ENCODE measurements around the gene HIBCH.
"Not testable (repeated sequence)": the region's sequence is repeated elsewhere in the genome, so short reads cannot be mapped to it uniquely, and the experiment has no call there.

Gene HIBCH

DNA sequence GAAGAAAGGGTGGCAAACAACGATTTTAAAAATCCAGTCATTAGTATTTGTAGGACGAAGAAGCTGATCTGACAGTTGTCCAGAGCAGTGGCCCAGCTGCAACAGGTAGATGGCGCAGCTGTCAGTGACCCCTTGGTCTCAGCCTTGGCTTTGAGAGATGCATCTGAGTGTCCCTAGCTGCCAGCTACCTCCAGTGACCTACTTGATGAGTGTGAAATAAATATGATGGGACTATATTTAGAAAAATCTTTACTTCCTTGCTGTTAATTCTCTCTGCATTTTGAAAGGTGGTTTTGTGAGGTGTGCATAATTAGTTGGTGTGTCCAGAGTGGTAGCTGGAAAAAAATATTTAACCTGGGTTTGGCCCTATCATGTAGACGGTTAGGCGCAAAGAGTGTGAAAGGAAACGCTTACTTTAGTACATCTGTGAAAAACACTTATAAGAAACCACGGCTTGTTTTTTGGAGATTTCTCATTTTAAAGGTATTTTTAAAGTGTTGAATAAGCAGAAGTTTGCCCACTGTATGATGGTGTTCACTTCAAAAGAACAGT is 24.7 kb upstream of the HIBCH start:
- peak; percentile 57 for DNase-seq

DNA sequence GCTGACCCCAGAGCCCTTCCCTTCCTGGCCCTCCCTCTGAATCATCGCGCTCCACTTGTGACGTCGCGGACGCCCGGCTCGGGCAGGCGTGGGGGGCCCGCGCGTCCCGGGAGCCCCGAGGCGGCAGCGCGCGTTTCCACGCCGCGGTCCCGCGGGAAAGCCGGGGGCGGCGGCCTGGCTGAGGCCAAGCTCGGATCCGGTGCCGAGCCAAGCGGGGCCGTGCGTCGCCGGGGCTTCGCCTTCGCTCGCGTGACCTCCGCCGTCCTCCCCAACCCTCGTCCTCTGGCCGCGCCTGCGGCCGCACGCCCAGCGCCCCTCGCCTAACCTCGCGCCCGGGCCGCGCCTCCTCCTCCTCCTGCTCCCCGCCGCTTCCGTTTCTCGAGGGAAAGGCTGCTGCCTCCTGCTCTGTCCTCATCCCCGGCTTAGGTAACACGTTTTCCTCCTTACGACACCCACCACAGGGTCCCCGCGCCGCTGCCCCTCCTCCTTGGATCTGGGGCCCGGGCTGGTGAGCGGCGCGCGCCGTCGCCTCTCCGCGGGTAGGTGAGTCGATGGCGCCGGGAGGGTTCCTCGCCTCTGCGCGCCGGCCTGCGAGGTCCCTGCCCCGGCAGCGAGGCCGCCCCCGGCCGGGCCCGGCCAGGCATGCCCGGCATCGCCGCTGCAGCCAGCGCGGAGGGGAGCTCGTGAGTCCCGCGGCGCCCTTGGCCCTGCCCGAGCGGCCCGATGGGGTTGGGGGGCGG is 24.1 kb upstream of the HIBCH start, which contains the start of gene INPP1:
Gene INPP1 (plus strand): TSS at position 54 of the 740 bp plus-strand sequence. CDS start 16,514 bp downstream, outside the sequence.
- in situ Hi-C loops (cut with MboI; ENCODE audit: low pct_unique_long_range_greater_than_20kb, low sequenced_read_pairs), result no loop called here
- DNase-seq, result peak; percentile 73

More for the DNA sequence above, 24.7 kb upstream of the HIBCH start:
- in situ Hi-C loops (cut with MboI; ENCODE audit: low pct_unique_long_range_greater_than_20kb, low sequenced_read_pairs), result no loop called here

DNA sequence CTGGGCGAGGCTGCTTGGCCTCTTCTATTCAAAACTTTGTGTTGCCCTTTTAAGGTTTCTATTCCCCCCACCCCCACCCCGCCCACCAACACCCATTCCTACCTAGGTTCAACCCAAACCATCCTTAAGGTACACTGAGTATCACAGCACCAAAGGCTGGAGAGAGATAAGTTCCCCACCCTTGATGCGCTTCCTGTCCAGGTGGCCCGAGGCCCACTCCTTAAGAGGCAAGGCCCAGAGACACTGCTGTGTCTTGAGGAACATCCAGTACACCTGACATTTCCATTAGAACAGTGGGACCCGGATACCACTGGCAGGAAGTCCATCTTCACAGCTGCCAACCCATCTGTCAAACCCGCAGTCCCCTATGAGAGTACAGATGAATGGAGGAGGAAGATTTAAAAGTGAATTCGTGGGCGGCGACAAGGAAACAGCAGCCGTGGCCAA is 23.5 kb upstream of the HIBCH start:
- in situ Hi-C loops (cut with MboI; ENCODE audit: low pct_unique_long_range_greater_than_20kb, low sequenced_read_pairs), result no loop called here
- DNase-seq, result no peak

DNA sequence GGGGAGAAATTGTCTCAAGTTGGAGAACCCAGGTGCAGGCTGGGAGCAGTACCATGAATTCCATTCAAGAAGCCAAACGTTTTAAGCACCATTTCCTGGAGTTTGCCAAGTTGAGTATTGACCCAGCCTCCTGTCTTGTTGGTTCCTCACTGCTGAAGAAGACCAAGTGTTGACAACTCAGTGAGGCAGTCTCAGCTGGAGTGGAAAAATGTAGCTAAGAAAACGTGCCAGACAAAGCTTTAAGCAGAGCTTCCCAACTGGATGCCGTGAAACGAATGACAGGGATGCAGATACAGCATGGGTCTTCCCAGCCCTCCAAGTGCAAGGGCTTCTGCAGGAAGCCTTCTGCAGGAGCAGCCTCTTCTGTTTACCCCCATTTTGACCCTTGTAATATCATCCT is 23.0 kb upstream of the HIBCH start:
- in situ Hi-C loops (cut with MboI; ENCODE audit: low pct_unique_long_range_greater_than_20kb, low sequenced_read_pairs), result no loop called here
- DNase-seq, result no peak

DNA sequence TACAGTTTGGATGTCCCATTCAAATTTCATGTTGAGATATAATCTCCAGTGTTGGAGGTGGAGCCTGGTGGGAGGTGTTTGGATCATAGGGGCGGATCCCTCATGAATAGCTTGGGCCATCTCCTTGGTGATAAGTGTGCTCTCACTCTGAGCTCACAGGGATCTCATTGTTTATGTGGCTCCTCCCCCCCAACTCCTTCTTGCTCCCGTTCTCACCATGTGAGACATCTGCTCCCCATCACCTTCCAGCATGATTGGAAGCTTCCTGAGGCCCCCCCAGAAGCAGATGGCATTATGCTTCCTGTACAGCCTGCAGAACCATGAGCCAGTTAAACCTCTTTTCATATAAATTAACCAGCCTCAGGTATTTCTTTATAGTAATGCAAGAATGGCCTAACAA is 20.7 kb upstream of the HIBCH start:
- DNase-seq, result no peak
- in situ Hi-C loops (cut with MboI; ENCODE audit: low pct_unique_long_range_greater_than_20kb, low sequenced_read_pairs), result no loop called here

DNA sequence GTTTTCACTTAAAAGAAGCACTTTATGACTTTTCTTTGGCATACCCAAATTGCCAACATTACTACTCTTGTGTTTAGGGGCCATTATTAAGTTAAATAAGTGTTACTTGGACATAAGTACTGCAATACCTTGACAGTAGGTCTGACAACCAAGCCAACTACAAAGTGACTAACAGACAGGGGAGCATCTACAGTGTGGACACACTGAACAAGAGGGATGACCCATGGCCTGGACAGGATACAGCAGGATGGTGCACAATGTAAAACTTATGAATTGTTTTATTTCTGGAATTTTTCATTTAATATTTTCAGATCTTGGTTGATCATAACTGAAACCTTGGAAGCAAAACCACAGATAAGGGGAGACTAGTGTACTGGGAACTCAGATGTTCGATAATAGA is 19.8 kb upstream of the HIBCH start:
- in situ Hi-C loops (cut with MboI; ENCODE audit: low pct_unique_long_range_greater_than_20kb, low sequenced_read_pairs), result no loop called here
- DNase-seq, result no peak

DNA sequence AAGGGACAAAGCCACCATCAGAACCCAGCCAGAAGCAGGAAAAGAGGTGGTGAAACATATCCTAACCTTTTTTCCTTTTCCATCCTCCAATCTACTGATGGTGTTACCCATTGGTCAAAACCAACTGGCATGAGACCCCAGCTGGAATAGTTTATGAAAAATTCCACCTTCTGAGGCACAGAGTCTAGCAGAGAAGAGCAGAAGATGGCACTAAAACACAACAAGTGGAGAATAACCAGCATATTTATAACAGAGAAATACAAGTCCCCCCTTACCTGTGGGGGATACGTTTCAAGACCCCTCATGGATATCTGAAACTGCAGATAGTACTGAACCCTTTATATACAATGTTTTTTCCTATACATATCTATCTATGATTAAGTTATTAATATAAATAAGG is 18.8 kb upstream of the HIBCH start:
- DNase-seq, result no peak
- in situ Hi-C loops (cut with MboI; ENCODE audit: low pct_unique_long_range_greater_than_20kb, low sequenced_read_pairs), result no loop called here

DNA sequence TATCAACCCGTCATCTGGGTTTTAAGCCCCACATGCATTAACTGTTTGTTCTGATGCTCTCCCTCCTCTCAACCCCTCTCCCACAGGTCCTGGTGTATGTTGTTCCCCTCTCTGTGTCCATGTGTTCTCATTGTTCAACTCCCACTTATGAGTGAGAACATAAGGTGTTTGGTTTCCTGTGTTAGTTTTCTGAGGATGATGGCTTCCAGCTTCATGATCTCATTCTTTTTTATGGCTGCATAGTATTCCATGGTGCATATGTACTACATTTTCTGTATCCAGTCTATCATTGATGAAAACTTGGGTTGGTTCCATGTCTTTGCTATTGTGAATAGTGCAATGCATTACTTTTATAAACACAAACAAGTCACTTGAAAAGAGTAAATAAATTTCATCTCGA is 16.8 kb upstream of the HIBCH start:
- in situ Hi-C loops (cut with MboI; ENCODE audit: low pct_unique_long_range_greater_than_20kb, low sequenced_read_pairs), result no loop called here
- no peak for DNase-seq

DNA sequence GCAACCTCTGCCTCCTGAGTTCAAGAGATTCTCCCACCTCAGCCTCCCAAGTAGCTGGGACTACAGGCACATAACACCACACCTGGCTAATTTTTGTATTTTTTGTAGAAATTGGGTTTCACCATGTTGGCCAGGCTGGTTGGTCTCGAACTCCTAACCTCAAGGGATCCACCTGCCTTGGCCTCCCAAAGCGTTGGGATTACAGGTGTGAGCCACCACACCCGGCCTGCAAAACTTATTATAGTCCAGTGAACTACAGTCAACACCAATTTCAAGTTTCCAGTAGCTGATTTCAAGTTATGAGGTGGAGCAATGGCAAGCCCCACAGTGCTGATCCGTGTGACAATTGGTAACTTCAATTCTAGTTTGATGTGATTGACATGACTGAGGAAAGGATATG is 16.0 kb upstream of the HIBCH start:
- DNase-seq; in situ Hi-C loops (cut with MboI; ENCODE audit: low pct_unique_long_range_greater_than_20kb, low sequenced_read_pairs): not testable (repeated sequence)

DNA sequence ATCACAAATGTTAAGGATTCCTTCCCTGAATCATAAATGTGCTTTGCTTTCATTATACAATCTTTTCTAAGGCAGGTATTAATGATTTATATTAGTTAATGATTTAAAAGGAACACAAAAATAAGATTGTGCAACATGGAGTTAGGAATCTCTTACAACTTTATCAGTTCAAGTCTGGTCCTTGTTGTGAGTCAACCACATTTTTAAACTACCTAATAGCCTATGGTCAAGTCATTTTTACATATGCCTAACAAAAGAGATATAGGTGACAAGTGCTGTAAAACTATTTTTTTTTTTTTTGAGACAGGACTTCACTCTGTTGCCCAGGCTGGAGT is 15.6 kb upstream of the HIBCH start:
- DNase-seq, result no peak
- in situ Hi-C loops (cut with MboI; ENCODE audit: low pct_unique_long_range_greater_than_20kb, low sequenced_read_pairs), result no loop called here

DNA sequence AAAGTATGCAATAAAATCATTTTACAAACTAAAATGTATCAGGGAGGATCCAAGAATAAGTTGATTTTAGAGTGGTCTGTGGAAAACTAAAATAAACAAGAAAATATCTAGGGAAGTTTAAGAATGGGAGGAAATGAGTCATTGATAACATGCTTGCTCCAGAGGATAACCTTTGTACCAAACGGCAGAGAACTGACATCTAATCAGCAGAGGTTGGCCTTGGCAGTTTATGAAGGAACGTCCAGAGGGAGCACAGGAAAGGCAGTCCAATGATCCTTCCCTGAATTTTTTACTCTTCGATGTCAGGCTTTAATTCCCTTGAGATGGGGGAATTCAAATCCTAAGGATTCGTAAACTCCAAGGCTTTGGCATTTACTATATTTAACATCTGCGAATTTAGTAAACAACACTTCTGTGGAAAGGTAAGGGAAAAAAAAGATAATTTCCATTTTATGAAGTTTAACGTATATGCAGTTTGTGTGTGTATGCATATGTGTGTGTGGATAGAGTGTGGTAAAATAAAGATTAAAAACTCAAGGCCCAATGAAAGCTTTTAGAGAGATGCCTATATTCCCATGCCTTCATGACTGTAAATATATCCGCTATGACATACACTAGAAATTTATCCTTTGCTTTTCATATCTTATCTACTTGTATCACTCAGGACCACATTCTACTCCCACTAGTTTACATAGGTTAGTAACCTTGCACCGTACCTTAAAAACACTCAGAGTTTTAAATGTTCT is 15.0 kb upstream of the HIBCH start:
- no peak for DNase-seq
- in situ Hi-C loops (cut with MboI; ENCODE audit: low pct_unique_long_range_greater_than_20kb, low sequenced_read_pairs), result no loop called here

DNA sequence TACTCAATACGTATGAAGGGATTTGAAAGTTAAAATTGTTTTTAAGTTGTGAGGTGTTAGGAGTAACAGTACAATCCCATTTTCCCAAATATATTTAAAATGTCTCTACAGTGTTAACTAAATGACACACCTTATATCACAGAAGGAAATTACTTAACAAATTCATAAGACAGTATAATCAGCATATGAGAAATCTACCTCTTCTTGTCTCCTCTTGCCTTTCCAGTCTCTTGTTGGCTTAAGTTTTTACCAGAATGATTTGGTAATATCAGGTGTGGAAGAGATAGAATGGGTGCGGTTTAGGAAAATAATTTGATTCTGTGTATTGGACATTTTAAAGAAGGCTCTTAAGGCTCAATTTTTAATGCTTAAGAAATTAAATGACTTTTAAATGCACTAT is 14.3 kb upstream of the HIBCH start:
- in situ Hi-C loops (cut with MboI; ENCODE audit: low pct_unique_long_range_greater_than_20kb, low sequenced_read_pairs), result no loop called here
- DNase-seq, result no peak

DNA sequence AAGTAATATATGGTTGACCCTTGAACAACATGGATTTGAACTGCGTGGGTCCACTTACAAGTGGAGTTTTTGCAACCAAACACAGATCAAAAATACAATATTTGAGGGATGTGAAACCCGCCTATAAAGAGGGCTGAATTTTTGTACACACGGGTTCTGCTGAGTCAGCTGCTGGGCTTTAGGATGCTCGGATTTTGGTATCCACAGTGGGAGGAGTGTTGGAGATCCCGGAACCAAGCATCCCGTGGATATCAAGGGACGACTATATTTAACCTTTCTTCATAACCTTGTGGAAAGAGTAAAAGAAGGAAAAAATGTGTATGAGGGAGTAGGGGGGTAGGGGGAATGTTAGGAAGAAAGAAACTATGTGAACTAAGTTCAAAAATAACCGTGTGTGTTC is 13.8 kb upstream of the HIBCH start:
- no peak for DNase-seq
- in situ Hi-C loops (cut with MboI; ENCODE audit: low pct_unique_long_range_greater_than_20kb, low sequenced_read_pairs), result no loop called here

DNA sequence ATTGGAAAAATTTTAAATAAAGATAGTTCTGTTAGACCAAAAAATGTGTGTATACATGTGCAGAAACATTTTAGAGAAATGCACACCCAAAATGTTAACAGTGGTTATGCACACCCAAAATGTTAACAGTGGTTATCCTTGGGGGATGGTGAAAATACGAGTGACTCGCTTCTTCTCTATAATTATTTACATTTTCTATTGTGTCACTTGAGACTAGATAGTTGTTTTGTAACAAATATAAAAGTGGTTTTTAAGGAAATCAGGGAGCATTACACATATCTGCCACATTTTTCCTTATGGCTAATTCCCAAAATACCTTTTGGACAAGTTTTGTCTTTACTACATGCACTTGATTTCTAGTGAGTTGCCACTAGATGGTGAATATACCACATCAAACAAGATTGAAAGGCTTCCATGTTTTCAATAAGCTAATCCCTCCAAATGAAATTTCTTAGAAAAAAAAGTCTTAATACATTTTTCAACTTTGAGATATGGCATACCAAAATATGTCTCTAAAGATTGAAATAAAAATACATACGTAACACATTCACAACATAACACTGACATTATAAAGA is 9.0 kb upstream of the HIBCH start:
- in situ Hi-C loops (cut with MboI; ENCODE audit: low pct_unique_long_range_greater_than_20kb, low sequenced_read_pairs), result no loop called here

DNA sequence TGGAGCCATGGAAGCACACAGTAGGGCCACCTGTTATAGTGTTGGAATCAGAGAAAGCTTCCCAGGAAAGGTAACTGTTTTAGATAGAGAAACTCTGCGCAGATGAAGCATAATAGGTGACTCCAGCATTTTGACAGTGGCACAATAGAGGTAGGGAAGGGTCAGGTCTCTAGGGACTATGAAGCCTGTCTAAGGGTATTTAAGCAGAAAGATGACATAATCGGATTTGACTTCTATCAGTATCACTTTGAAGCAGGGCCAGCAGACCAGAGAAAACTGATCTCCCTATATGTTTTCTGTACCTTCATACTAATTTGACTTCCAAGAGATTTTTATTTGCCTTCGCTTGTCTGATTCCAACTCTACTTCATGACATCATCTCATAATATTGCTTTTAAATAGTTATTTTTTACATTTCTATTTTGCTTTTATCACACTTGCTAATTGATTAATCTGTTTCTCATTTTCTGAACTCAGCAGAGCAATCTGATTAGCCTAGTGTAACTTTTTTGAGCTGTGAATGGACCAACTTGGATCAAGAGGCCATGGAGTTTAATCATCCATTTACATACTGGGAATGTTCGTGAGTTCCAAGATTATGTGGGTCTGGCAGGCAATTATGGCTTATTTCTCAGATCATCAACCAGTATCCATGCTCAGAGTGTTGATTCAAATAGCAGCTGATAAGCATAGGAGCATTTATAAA is 8.4 kb upstream of the HIBCH start:
- in situ Hi-C loops (cut with MboI; ENCODE audit: low pct_unique_long_range_greater_than_20kb, low sequenced_read_pairs), result no loop called here
- no peak for DNase-seq

More for the DNA sequence above, 9.0 kb upstream of the HIBCH start:
- no peak for DNase-seq

DNA sequence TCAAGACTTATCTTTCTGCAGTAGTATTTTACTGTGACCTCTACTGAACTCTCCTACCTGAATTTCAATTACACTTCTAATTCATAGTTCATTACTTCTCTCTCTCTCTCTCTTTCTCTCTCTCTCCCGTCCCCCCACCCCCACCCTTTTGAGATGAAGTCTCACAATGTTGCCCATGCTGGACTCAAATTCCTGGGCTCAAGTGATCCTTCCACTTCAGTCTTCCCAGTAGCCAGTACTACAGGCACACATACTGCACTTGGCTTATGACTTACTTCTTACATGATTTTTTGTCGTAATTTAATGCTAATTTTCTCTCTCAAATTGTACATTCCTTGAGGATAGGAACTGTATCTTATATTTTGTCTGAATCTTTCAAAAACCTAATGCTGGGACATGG is 6.0 kb upstream of the HIBCH start:
- DNase-seq, result no peak
- in situ Hi-C loops (cut with MboI; ENCODE audit: low pct_unique_long_range_greater_than_20kb, low sequenced_read_pairs), result no loop called here

DNA sequence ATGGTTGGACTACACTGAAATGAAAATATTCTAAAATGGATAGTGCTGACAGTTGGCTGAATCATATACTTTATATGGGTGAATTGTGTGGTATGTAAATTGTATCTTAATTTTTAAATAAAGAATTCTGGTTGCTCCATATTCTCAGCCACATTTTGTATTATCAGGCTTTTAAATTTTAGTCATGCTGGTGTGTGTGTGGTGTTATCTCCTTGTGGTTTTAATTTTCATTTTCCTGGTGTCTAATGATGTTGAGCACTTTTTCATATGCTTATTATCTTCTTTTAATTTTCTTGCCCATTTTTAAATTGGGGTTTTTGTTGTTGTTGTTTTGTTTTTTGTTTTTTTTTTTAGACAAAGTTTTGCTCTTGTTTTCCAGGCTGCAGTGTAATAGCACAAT is 3.8 kb upstream of the HIBCH start:
- DNase-seq, result no peak
- in situ Hi-C loops (cut with MboI; ENCODE audit: low pct_unique_long_range_greater_than_20kb, low sequenced_read_pairs), result no loop called here

DNA sequence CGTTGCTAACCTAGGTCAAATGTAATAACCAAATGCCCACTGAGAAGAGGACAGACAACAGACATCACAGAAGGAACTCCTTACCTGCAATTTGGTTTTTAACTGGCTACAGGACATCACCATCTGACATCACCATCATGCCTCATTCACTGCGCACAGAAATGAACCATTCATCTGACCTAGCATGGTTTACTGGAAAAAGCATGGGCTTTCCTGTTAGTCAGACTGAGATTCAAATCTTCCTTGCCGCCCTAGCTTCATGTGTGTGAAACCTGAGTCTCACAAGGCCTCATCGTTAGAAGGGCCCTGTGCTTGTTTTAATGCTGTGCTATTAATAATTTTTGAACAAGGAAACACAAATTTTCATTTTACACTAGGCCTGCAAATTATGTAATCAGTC is 1.1 kb upstream of the HIBCH start:
- DNase-seq, result no peak
- in situ Hi-C loops (cut with MboI; ENCODE audit: low pct_unique_long_range_greater_than_20kb, low sequenced_read_pairs), result no loop called here

DNA sequence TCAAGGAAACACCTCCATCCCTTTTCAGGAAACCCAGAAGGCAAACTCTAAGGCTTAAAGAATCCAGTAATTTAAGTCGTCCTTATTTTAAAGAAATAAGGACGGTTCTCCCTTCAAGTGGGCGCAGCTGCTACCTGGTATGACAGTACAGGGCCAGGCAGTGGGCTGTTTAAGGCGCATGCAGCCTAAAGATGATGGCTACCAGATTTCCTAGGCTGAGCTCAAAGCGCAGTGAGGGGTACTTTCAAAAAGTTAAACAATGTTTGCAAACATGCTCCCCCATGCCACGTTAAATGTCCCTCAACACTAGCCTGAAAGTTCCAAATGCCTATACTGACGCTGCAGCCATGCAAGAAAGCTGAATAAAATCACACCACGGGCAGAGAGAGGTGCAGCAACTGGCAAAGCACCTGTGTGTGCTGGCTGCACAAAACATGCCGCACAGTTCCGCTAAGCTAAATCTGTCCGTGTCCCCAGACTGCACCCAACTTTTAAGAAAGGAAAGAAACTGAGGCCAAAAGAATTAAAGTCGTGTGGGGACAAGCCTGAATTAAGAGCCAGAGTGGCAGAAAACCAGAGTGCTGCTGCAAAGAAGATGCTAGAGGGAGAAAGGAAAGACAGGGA is 583 bp downstream of the HIBCH start:
- no peak for DNase-seq
- in situ Hi-C loops (cut with MboI; ENCODE audit: low pct_unique_long_range_greater_than_20kb, low sequenced_read_pairs), result no loop called here

Measured in KBM-7 (cell line).